ENCODE data around the gene HGD.

DNA sequence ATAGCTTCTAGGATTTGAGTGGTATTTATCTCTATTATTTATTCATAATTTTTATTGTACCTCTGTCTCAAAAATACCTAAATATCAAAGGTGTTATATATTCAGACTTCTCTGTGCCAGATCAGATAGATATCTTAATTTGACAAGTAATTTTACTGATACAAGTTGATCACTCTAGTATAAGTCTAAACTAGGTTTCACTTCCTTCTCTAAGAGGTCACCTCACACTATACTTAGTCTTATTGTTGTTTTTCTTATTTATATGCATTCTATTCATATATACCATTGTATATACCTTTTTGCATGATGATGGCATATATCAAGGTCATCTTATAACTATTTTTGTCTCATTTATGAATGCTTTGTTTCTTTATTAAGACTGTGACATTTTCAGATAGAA is 26.4 kb upstream of the HGD start:
- TF ChIP-seq POLR2A (IDR thresholded peaks at IDR 0.05) (no peak), POLR2AphosphoS5 (IDR thresholded peaks at IDR 0.05) (no peak)
- TF ChIP-seq, protein P1, sequence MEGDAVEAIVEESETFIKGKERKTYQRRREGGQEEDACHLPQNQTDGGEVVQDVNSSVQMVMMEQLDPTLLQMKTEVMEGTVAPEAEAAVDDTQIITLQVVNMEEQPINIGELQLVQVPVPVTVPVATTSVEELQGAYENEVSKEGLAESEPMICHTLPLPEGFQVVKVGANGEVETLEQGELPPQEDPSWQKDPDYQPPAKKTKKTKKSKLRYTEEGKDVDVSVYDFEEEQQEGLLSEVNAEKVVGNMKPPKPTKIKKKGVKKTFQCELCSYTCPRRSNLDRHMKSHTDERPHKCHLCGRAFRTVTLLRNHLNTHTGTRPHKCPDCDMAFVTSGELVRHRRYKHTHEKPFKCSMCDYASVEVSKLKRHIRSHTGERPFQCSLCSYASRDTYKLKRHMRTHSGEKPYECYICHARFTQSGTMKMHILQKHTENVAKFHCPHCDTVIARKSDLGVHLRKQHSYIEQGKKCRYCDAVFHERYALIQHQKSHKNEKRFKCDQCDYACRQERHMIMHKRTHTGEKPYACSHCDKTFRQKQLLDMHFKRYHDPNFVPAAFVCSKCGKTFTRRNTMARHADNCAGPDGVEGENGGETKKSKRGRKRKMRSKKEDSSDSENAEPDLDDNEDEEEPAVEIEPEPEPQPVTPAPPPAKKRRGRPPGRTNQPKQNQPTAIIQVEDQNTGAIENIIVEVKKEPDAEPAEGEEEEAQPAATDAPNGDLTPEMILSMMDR (IDR thresholded peaks at IDR 0.05) = no peak
